Ovary (tissue), 9 donors: ENCODE data around the gene ADNP. TPM values are rescaled to one million over a fixed set of nuclear protein-coding genes. Genes with fewer than 3 reads are reported as not detected.

ENCODE experiments used
- DNase-seq, 5 donors: peaks; one replicate each; pipeline ENCODE4 v3.0.0-alpha.2; 2019 to 2020
- H3K27ac ChIP-seq, 2 donors: fragments of 200-600 bp; one replicate each; pipeline versions ENCODE4 v1.5.1 to v1.8.0; 2019 to 2022
- H3K27me3 ChIP-seq: fragments of 200-600 bp; one replicate; pipeline ENCODE4 v1.8.0; 2022
- H3K36me3 ChIP-seq: fragments of 200-600 bp; sonication (generic); one replicate; pipeline ENCODE4 v1.5.1; 2019
- H3K4me1 ChIP-seq: one replicate; pipeline ENCODE4 v1.8.1; 2013; ENCODE audit warnings: mild to moderate bottlenecking, moderate library complexity; ENCODE audit not compliant: insufficient read depth
- H3K4me3 ChIP-seq: fragments of 200-600 bp; sonication (generic); one replicate; pipeline ENCODE4 v1.5.1; 2017
- H3K9me3 ChIP-seq, 2 donors: fragments of 200-600 bp in 1 of 2; sonication (generic) in 1 of 2; one replicate each; pipeline versions ENCODE4 v1.5.1 to v1.8.1; 2013 to 2019; ENCODE audit warnings: mild to moderate bottlenecking in 1 of 2, moderate library complexity in 1 of 2
- CTCF ChIP-seq, 3 donors: fragments of 450-650 bp in 2 of 3; fragments of 200-600 bp in 1 of 3; IDR thresholded peaks; one replicate each; pipeline versions ENCODE4 v1.5.1 to v1.8.0; 2016 to 2022; ENCODE audit warnings: antibody characterized with exemption in 3 of 3, mild to moderate bottlenecking in 1 of 3
- EP300 ChIP-seq: sonication (generic); formaldehyde crosslinking; IDR thresholded peaks from one replicate; pipeline ENCODE4 v1.6.1; 2017; ENCODE audit warnings: antibody characterized with exemption
- POLR2A ChIP-seq: fragments of 450-650 bp; IDR thresholded peaks from one replicate; pipeline ENCODE4 v1.6.1; 2017; ENCODE audit warnings: antibody characterized with exemption, mild to moderate bottlenecking, moderate library complexity
- WGBS, 3 donors: extraction: QIAGEN DNeasy Blood & Tissue Kit in 1 of 3; methylation state at CpG; one replicate each; pipeline versions ENCODE4 v1.1.5 to v1.1.7; 2013 to 2017; 5-methylcytosine and 5-hydroxymethylcytosine counted together
- intact Hi-C, 4 donors: fragments of 100-400 bp; cut with DNase I; formaldehyde crosslinking; loops; one replicate each; pipeline versions ENCODE4 v1.11.0 to v1.15.1; 2022 to 2023
- polyA plus RNA-seq, 2 donors: library from polyadenylated mRNA; stranded (reverse); fragments of 200-250 nt in 1 of 2; fragments of 350-450 nt in 1 of 2; fragmentation: Illumina TruSeq in 1 of 2; extraction: RNeasy Lipid Tissue Mini Kit (QIAGEN cat#74804) in 1 of 2; gene quantifications; one replicate each; pipeline ENCODE4 v1.2.3, GENCODE V29; 2013 to 2014
- total RNA-seq, 7 donors: library from RNA; depleted of rRNA in 2 of 7; stranded (reverse); fragments of >200 nt in 2 of 7; fragmentation: NEBNext Ultra II Directional in 3 of 7; extraction: Animal tissue kit (Norgen Biotek cat#: 25700) in 3 of 7; gene quantifications; one replicate each; pipeline versions ENCODE4 v1.1.0 to v1.2.4, GENCODE V29; 2016 to 2023
- donor health status: DM: no; HTN: no; CAD: no; lungs with moderate emphysema.
- donor health status: DM: no; HTN: no; CAD: no.
- donor health status: Bipolar disorder and iron deficiency.
- donor health status: DM: yes; HTN: yes; CAD: no.
- donor health status: DM: no; HTN: no; CAD: no.
- donor health status: DM: yes; HTN: yes; CAD: no.

The ADNP gene
- total and polyA plus RNA-seq, 9 donors, result 30.8 to 94.7 (median 75.5) TPM

GRCh38 chr20:50887576-50887975 lies 43.7 kb downstream of the ADNP start:
- Histone ChIP-seq H3K27ac (no peak overlapping the region), H3K36me3 (no peaks in the 10 kb centered on the region), H3K27me3 (no peaks in the 10 kb centered on the region), H3K4me3 (no peak overlapping the region), H3K4me1 (no peaks in the 10 kb centered on the region), H3K9me3 (no peaks in the 10 kb centered on the region)
- no peak for TF ChIP-seq CTCF (IDR thresholded peaks at IDR 0.05)
- TF ChIP-seq POLR2A, result no peak
- TF ChIP-seq EP300, result no peak
- 77 to 90% (median 78%) methylated on average over 3 of the region's 3 CpGs for WGBS, 3 donors
- intact Hi-C loops, result no loop called here
- DNase-seq, result no peak

- H3K4me1 ChIP-seq, result no peaks in the 10 kb centered on the region
- DNase-seq, result no peak
- no peaks in the 10 kb centered on the region for H3K36me3 ChIP-seq
- 68 to 80% (median 74%) methylated on average over 12 of the region's 12 CpGs for WGBS, 3 donors
- H3K27me3 ChIP-seq, result no peaks in the 10 kb centered on the region
- no peak overlapping the region for H3K27ac ChIP-seq
- H3K4me3 ChIP-seq, result no peak overlapping the region
- intact Hi-C loops, result no loop called here
- TF ChIP-seq POLR2A, result no peak
- TF ChIP-seq EP300, result no peak
- no peak for TF ChIP-seq CTCF (IDR thresholded peaks at IDR 0.05)
- no peaks in the 10 kb centered on the region for H3K9me3 ChIP-seq
Measured at GRCh38 chr20:50886184-50886790, 45.0 kb downstream of the ADNP start.

DNA sequence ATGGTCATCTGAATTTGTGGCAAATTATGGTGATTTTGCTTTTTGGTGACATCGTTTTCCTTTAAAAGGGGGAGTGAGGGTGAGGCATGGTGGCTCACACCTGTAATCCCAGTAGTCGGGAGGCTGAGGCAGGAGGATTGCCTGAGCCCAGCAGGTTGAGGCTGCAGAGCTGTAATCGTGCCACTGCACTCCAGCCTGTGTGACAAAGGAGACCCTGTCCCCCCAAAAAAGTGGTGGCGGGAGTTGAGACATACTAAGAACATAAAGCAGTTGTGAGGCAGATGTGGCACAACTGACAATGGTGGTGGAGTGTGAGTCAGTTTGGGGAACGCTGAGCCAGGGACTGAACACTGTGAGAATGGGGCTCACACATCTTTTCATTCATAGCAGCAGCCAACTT lies 45.5 kb downstream of the ADNP start:
- intact Hi-C loops, result no loop called here
- Histone ChIP-seq H3K27me3 (no peaks in the 10 kb centered on the region), H3K4me3 (no peak overlapping the region), H3K27ac (no peak overlapping the region), H3K9me3 (no peaks in the 10 kb centered on the region), H3K36me3 (no peaks in the 10 kb centered on the region), H3K4me1 (no peaks in the 10 kb centered on the region)
- TF ChIP-seq POLR2A (no peak), CTCF (IDR thresholded peaks at IDR 0.05) (no peak), EP300 (no peak)
- 85 to 87% (median 87%) methylated on average over 5 of the region's 5 CpGs for WGBS, 3 donors
- no peak for DNase-seq

- Histone ChIP-seq H3K9me3 (no peaks in the 10 kb centered on the region), H3K27me3 (no peaks in the 10 kb centered on the region), H3K27ac (no peak overlapping the region), H3K4me1 (no peaks in the 10 kb centered on the region), H3K36me3 (no peaks in the 10 kb centered on the region), H3K4me3 (no peak overlapping the region)
- no peak for DNase-seq
- TF ChIP-seq EP300 (no peak), CTCF (IDR thresholded peaks at IDR 0.05) (no peak), POLR2A (no peak)
- WGBS, 3 donors, result 65 to 72% (median 66%) methylated on average over 7 of the region's 7 CpGs
- intact Hi-C loops, result no loop called here
Measured at GRCh38 chr20:50885068-50885467, 46.2 kb downstream of the ADNP start.
